ENCODE results near the gene NFILZ. TPM values are rescaled to one million over a fixed set of nuclear protein-coding genes. Genes with fewer than 3 reads are reported as not detected.

Gene NFILZ
- total and polyA plus RNA-seq, 2 of the 8 experiments (the other 6 are each of a cell fraction or from before 2014, with no cell fraction given): not detected

DNA sequence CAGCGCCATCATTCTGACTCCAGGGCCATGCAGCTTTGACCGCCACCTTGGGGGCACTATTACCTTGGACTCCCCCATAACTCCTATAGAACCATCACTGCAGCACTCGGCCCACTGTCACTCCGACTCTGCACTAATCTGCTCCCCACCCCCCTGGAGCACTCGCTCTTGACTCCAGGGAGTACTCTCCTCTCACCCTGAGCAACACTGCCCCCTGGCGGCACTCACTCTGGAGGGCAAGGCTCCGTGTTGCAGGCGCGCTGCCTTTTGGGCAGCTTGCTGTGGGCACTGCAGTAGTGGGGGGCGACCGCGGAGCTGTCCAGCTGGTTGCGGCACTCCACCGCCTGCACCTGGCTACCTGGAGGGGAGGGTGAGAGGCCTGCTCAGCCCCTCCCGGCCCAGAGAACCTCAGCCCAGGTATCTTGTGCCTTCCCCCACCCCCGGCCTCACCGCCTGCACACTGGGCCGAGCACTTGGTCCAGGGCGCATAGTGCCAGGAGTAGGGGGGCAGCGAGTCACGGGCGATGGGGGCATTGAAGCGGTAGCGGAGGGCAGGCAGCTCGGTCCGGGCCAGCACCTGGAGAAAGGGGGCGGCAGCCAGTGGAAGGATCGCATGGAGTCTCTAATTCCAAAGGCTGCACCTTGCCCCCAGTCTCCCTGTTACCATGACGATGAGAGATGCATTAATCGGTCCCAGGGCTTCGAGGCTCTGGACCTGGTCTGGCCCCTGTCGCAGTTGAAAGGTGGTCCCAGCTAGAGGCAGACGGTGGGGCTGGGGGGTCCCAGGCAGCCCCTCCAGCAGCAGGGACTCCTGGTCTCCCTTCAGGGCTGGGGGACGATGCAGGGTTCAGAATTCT lies 44.3 kb upstream of the NFILZ start:
- Histone ChIP-seq H3K56ac (replicated peaks; ENCODE audit: insufficient read length, low read depth, low read length) (no peak overlapping the region), H3K4me1 (replicated peaks in 1 of 4; ENCODE audit: control insufficient read depth in 3 of 4, insufficient read depth in 4 of 4, low read length in 3 of 4) (no peaks in the 10 kb centered on the region; a peak in 1 of 7 replicates), H2AK5ac (ENCODE audit: low read depth, low read length) (no peak overlapping the region), H3K4ac (replicated peaks; ENCODE audit: insufficient read length, low read depth, low read length) (no peak overlapping the region), H4K91ac (replicated peaks; ENCODE audit: insufficient read length, low read length) (no peak overlapping the region), H3K9me3 (ENCODE audit: insufficient read depth in 2 of 2, low read depth in 1 of 2, low read length in 1 of 2) (no peaks in the 10 kb centered on the region), H3K36me3 (ENCODE audit: control insufficient read depth in 2 of 4, insufficient read depth in 4 of 4, low read length in 3 of 4) (no peaks in the 10 kb centered on the region), H3K79me2 (ENCODE audit: control insufficient read depth in 1 of 2, insufficient read depth in 2 of 2, low read length in 2 of 2) (no peaks in the 10 kb centered on the region), H2AFZ (ENCODE audit: low read length) (no peak overlapping the region), H4K20me1 (replicated peaks in 1 of 2; ENCODE audit: control insufficient read depth in 1 of 2, insufficient read depth in 2 of 2, low read length in 2 of 2) (no peaks in the 10 kb centered on the region), H2BK120ac (replicated peaks; ENCODE audit: low read depth, low read length) (no peak overlapping the region), H3K79me1 (ENCODE audit: low read depth, low read length) (no peaks in the 10 kb centered on the region), H4K8ac (ENCODE audit: extremely low read depth, insufficient read depth, low read length) (no peak overlapping the region), H2BK12ac (ENCODE audit: low read depth, low read length) (no peak overlapping the region), H3K4me3 (ENCODE audit: extremely low read depth in 1 of 4, insufficient read depth in 2 of 4, low read depth in 3 of 4, low read length in 4 of 4) (no peak overlapping the region), H3K18ac (ENCODE audit: extremely low read depth, low read length) (no peak overlapping the region), H3K14ac (ENCODE audit: insufficient read length) (no peak overlapping the region), H3K23me2 (ENCODE audit: low read depth, low read length) (no peaks in the 10 kb centered on the region), H3K23ac (ENCODE audit: insufficient read length) (no peak overlapping the region), H3K9ac (replicated peaks in 1 of 4; ENCODE audit: extremely low read depth in 1 of 4, low read depth in 3 of 4, low read length in 3 of 4) (no peak overlapping the region), H2BK5ac (ENCODE audit: low read depth, low read length) (no peak overlapping the region), H3K27me3 (replicated peaks in 1 of 4; ENCODE audit: control insufficient read depth in 3 of 4, extremely low read depth in 1 of 4, insufficient read depth in 3 of 4, low read length in 3 of 4) (peaks cover 0 to 3% (median 1%) of the 10 kb centered on the region in 4 experiments; a peak in 3 of 7 replicates), H2BK20ac (ENCODE audit: low read length) (no peak overlapping the region), H2BK15ac (ENCODE audit: low read length) (no peak overlapping the region), H3K27ac (ENCODE audit: low read depth, low read length) (no peak overlapping the region), H3K4me2 (ENCODE audit: insufficient read depth in 1 of 2, low read depth in 2 of 2, low read length in 2 of 2) (no peak overlapping the region), H4K5ac (ENCODE audit: insufficient read length, low read depth, low read length) (no peak overlapping the region)
- 69% methylated on average over 34 of the region's 34 CpGs; no CpG with 5 or more reads in 1 of the 2 experiments for WGBS, 2 experiments (ENCODE audit: extremely low coverage in 1 of 2, insufficient coverage in 1 of 2, insufficient read length in 1 of 2, insufficient replicate concordance in 2 of 2, low coverage in 1 of 2, low lambda C conversion rate in 2 of 2, missing lambda C conversion rate in 1 of 2)
- CTCF ChIA-PET (ENCODE audit: partially characterized antibody): interaction anchor here (0.6 to 7.0 kb wide), 34 partner anchors 8 to 736 kb away, joined by 3 to 68 read pairs (median 4); partner anchors contain the start of genes MYO1F and ZNF414
- POLR2A ChIA-PET (ENCODE audit: partially characterized antibody): interaction anchor here (0.6 to 3.5 kb wide), 5 partner anchors 9 to 196 kb away, joined by 3 to 13 read pairs (median 5); partner anchors contain the start of genes MYO1F, RAB11B and ZNF414
- FAIRE-seq (no peak), DNase-seq (ENCODE audit: low read depth in 1 of 2, low spot score in 2 of 2) (peak; percentile 64 to 99)
- TF ChIP-seq YY1 (IDR thresholded peaks at IDR 0.05; ENCODE audit: low read depth, low read length): peak; percentile 69
- peak; percentile 54; the same call in 1 of the 2 replicates for TF ChIP-seq KDM1A (IDR thresholded peaks at IDR 0.05; ENCODE audit: borderline replicate concordance, low read length)
- TF ChIP-seq, protein P1, sequence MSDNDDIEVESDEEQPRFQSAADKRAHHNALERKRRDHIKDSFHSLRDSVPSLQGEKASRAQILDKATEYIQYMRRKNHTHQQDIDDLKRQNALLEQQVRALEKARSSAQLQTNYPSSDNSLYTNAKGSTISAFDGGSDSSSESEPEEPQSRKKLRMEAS (IDR thresholded peaks at IDR 0.05): 0 out of 2 replicates have a peak, but pooled peaks have one; percentile 8
- TF ChIP-seq POLR2AphosphoS5 (IDR thresholded peaks at IDR 0.05; ENCODE audit: low read depth, low read length): 0 out of 2 replicates have a peak, but pooled peaks have one; percentile 21
- TF ChIP-seq, protein P2, sequence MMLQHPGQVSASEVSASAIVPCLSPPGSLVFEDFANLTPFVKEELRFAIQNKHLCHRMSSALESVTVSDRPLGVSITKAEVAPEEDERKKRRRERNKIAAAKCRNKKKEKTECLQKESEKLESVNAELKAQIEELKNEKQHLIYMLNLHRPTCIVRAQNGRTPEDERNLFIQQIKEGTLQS (IDR thresholded peaks at IDR 0.05; ENCODE audit: insufficient read depth, low read depth, low read length): peak; percentile 49; the same call in 1 of the 2 replicates
- peak; percentile 55; the same call in 1 of the 2 replicates for TF ChIP-seq GABPA (IDR thresholded peaks at IDR 0.05; ENCODE audit: borderline replicate concordance, insufficient read depth, low read length)
- no peak for TF ChIP-seq JUN (IDR thresholded peaks at IDR 0.05; ENCODE audit: low read depth, low read length)
- TF ChIP-seq SRF (IDR thresholded peaks at IDR 0.05; ENCODE audit: low read depth, low read length): 0 out of 2 replicates have a peak, but pooled peaks have one; percentile 9
- TF ChIP-seq RAD21 (IDR thresholded peaks at IDR 0.05 in 1 of 2, conservative IDR thresholded peaks at IDR 0.05 in 1 of 2; ENCODE audit: low read depth in 2 of 2, low read length in 2 of 2): peak; percentile 73 to 85
- peak; percentile 45 for TF ChIP-seq TAF7 (optimal IDR thresholded peaks at IDR 0.05; ENCODE audit: borderline replicate concordance, low read depth, low read length)

All from H1 (cell line).